ENCODE data around the gene CEP83. TPM values are rescaled to one million over a fixed set of nuclear protein-coding genes. Genes with fewer than 3 reads are reported as not detected.

Gene CEP83
- total RNA-seq, 3 donors from 2014 or later = 24.7 to 37.8 (median 27.8) TPM

GRCh38 chr12:94261119-94261518 is 198.5 kb downstream of the CEP83 start:
- Mint-ChIP-seq H3K9me3 (no peaks in the 10 kb centered on the region), H3K36me3 (ENCODE audit: insufficient read depth) (peaks cover 25% of the 10 kb centered on the region), H3K27me3 (ENCODE audit: low read depth) (no peaks in the 10 kb centered on the region), H3K4me1 (ENCODE audit: low read depth) (peaks cover 33% of the 10 kb centered on the region), H3K4me3 (no peak overlapping the region)
- DNase-seq (no peak), ATAC-seq (no peak)

GRCh38 chr12:94260717-94261116 is 198.9 kb downstream of the CEP83 start:
- peaks cover 24% of the 10 kb centered on the region for H3K36me3 Mint-ChIP-seq (ENCODE audit: insufficient read depth)
- H3K9me3 Mint-ChIP-seq = no peaks in the 10 kb centered on the region
- DNase-seq = no peak
- peaks cover 31% of the 10 kb centered on the region for H3K4me1 Mint-ChIP-seq (ENCODE audit: low read depth)
- no peaks in the 10 kb centered on the region for H3K27me3 Mint-ChIP-seq (ENCODE audit: low read depth)
- ATAC-seq = no peak
- no peak overlapping the region for H3K4me3 Mint-ChIP-seq

DNA sequence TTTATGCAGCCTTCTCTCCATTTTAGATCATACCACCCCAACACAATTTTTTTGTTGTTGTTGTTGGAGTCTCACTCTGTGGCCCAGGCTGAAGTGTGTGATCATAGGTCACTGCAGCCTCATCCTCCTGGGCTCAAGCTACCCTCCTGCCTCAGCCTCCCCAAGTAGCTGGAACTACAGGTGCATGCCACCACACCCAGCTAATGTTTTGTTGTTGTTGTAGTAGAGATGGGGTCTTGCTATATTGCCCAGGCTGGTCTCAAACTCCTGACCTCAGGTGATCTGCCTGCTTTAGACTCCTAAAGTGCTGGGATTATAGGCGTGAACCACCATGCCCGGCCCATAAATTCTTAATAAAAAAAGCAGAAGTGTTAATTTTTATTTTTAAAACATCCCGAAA is 199.7 kb downstream of the CEP83 start:
- Mint-ChIP-seq H3K27me3 (ENCODE audit: low read depth) (no peaks in the 10 kb centered on the region), H3K4me3 (no peak overlapping the region), H3K9me3 (no peaks in the 10 kb centered on the region), H3K4me1 (ENCODE audit: low read depth) (peaks cover 31% of the 10 kb centered on the region), H3K36me3 (ENCODE audit: insufficient read depth) (peaks cover 24% of the 10 kb centered on the region)
- ATAC-seq (no peak), DNase-seq (no peak)

GRCh38 chr12:94258593-94258992 is 201.1 kb downstream of the CEP83 start:
- Mint-ChIP-seq H3K4me3 (no peak overlapping the region), H3K4me1 (ENCODE audit: low read depth) (peaks cover 23% of the 10 kb centered on the region), H3K27me3 (ENCODE audit: low read depth) (no peaks in the 10 kb centered on the region), H3K36me3 (ENCODE audit: insufficient read depth) (peaks cover 24% of the 10 kb centered on the region), H3K9me3 (no peaks in the 10 kb centered on the region)
- ATAC-seq (no peak), DNase-seq (no peak)

Other genes starting within 250 kb of the CEP83 start
- gene TMCC3, start 190.7 kb upstream of the CEP83 start, total RNA-seq = under 1 TPM; 0.10 to 0.21 (median 0.11) TPM